ENCODE measurements around the gene DPEP2. TPM values are rescaled to one million over a fixed set of nuclear protein-coding genes. Genes with fewer than 3 reads are reported as not detected.
"Not testable (repeated sequence)": the region's sequence is repeated elsewhere in the genome, so short reads cannot be mapped to it uniquely, and the experiment has no call there.

The DPEP2 gene
- total RNA-seq, 4 donors from 2014 or later = 0.18 to 6.2 (median 4.0) TPM; not detected in 1

- H3K9me3 ChIP-seq = no peaks in the 10 kb centered on the region
- no peak overlapping the region for H3K4me3 ChIP-seq
- no peaks in the 10 kb centered on the region for H3K4me1 ChIP-seq
- no peak for DNase-seq
- no peaks in the 10 kb centered on the region for H3K36me3 ChIP-seq
- peaks cover 0 to 23% (median 0%) of the 10 kb centered on the region in 4 donors for H3K27me3 ChIP-seq
- 75% methylated on average over 1 of the region's 2 CpGs; no CpG with 5 or more reads in 1 of the 2 donors for WGBS, 2 donors
- TF ChIP-seq POLR2A (IDR thresholded peaks at IDR 0.05) = no peak
- TF ChIP-seq, protein P1, sequence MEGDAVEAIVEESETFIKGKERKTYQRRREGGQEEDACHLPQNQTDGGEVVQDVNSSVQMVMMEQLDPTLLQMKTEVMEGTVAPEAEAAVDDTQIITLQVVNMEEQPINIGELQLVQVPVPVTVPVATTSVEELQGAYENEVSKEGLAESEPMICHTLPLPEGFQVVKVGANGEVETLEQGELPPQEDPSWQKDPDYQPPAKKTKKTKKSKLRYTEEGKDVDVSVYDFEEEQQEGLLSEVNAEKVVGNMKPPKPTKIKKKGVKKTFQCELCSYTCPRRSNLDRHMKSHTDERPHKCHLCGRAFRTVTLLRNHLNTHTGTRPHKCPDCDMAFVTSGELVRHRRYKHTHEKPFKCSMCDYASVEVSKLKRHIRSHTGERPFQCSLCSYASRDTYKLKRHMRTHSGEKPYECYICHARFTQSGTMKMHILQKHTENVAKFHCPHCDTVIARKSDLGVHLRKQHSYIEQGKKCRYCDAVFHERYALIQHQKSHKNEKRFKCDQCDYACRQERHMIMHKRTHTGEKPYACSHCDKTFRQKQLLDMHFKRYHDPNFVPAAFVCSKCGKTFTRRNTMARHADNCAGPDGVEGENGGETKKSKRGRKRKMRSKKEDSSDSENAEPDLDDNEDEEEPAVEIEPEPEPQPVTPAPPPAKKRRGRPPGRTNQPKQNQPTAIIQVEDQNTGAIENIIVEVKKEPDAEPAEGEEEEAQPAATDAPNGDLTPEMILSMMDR (IDR thresholded peaks at IDR 0.05) = no peak
- no peak overlapping the region for H3K27ac ChIP-seq
- intact Hi-C loops (cut with DNase I) = no loop called here
Measured at GRCh38 chr16:67976205-67976604, 23.1 kb downstream of the DPEP2 start.

- H3K27ac ChIP-seq = no peak overlapping the region
- no peaks in the 10 kb centered on the region for H3K4me1 ChIP-seq
- no peaks in the 10 kb centered on the region for H3K36me3 ChIP-seq
- TF ChIP-seq, protein P1 (IDR thresholded peaks at IDR 0.05) = no peak
- no peak for TF ChIP-seq POLR2A (IDR thresholded peaks at IDR 0.05)
- 64 to 82% methylated on average over 11 to 13 of the region's 14 CpGs for WGBS, 2 donors
- intact Hi-C loops (cut with DNase I) = no loop called here
- H3K27me3 ChIP-seq = peaks cover 0 to 16% (median 0%) of the 10 kb centered on the region in 4 donors
- DNase-seq = no peak
- H3K9me3 ChIP-seq = no peaks in the 10 kb centered on the region
- no peak overlapping the region for H3K4me3 ChIP-seq
Measured at GRCh38 chr16:67975321-67976105, 23.8 kb downstream of the DPEP2 start.

DNA sequence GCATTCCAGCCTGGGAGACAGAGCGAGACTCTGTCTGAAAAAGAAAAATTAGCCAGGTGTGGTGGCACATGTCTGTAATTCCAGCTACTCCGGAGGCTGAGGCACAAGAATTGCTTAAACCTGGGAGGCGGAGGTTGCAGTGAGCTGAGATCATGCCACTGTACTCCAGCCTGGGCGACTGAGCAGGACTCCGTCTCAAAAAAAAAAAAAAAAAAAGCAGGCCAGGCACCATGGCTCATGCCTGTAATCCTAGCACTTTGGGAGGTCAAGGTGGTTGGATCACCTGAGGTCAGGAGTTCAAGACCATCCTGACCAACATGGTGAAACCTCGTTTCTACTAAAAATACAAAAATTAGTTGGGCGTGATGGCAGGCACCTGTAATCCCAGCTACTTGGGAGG, 27.0 kb downstream of the DPEP2 start:
- 75 to 88% methylated on average over 6 to 7 of the region's 7 CpGs for WGBS, 2 donors
- H3K9me3 ChIP-seq; H3K4me3 ChIP-seq; H3K36me3 ChIP-seq; H3K27ac ChIP-seq; DNase-seq; intact Hi-C loops (cut with DNase I); H3K27me3 ChIP-seq: not testable (repeated sequence)
- peaks cover 1 to 25% (median 4%) of the 10 kb centered on the region in 3 donors for H3K4me1 ChIP-seq

DNA sequence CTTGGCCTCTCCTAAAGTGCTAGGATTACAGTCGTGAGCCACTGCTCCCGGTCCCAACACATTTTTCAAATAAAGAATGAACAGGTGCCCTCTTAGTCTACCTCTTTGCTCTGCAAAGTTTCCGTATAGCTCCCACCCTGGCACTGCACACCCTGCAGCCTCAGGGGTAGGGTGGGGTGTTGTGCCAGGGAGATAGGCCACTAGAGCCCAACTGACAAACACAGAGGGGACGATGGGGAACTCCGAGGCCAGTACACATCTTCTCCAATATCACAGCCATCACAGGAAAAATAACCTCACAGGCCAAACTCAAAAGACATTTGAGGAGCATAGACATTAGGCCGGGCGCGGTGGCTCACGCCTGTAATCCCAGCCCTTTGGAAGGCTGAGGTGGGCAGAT, 28.2 kb downstream of the DPEP2 start:
- H3K27ac ChIP-seq = no peak overlapping the region
- no peak overlapping the region for H3K4me3 ChIP-seq
- DNase-seq = no peak
- no peaks in the 10 kb centered on the region for H3K9me3 ChIP-seq
- H3K4me1 ChIP-seq = peaks cover 13 to 36% (median 16%) of the 10 kb centered on the region in 3 donors
- intact Hi-C loops (cut with DNase I) = no loop called here
- H3K36me3 ChIP-seq = no peaks in the 10 kb centered on the region
- TF ChIP-seq, protein P1 (IDR thresholded peaks at IDR 0.05) = no peak
- no peak for TF ChIP-seq POLR2A (IDR thresholded peaks at IDR 0.05)
- 92 to 97% methylated on average over 7 to 9 of the region's 9 CpGs for WGBS, 2 donors
- H3K27me3 ChIP-seq = no peaks in the 10 kb centered on the region

GRCh38 chr16:67969254-67970039, 29.8 kb downstream of the DPEP2 start:
- no peak for DNase-seq
- no peaks in the 10 kb centered on the region for H3K9me3 ChIP-seq
- peaks cover 16 to 53% (median 20%) of the 10 kb centered on the region in 3 donors for H3K4me1 ChIP-seq
- 8 to 47% methylated on average over 10 to 23 of the region's 40 CpGs for WGBS, 2 donors
- TF ChIP-seq POLR2A (IDR thresholded peaks at IDR 0.05) = no peak
- TF ChIP-seq, protein P1 (IDR thresholded peaks at IDR 0.05) = no peak
- H3K36me3 ChIP-seq = no peaks in the 10 kb centered on the region
- H3K27me3 ChIP-seq = no peaks in the 10 kb centered on the region
- peak overlapping the region; percentile 55 to 77 (median 70) for H3K4me3 ChIP-seq
- peak overlapping the region; percentile 85 to 96 (median 92) for H3K27ac ChIP-seq
- intact Hi-C loops (cut with DNase I) = no loop called here
